H9 (cell line): ENCODE measurements around the gene RPL29. TPM values are rescaled to one million over a fixed set of nuclear protein-coding genes. Genes with fewer than 3 reads are reported as not detected.

Experiments
- DNase-seq: peaks from one replicate; pipeline ENCODE4 v3.0.0-alpha.2; 2017
- H2AFZ ChIP-seq: one replicate; pipeline ENCODE4 v1.6.1; 2013; ENCODE audit warnings: mild to moderate bottlenecking, low read length, control low read depth, moderate library complexity
- H2AK5ac ChIP-seq: 2 replicates; pipeline ENCODE4 v1.6.1; 2013; ENCODE audit warnings: low read length, control low read depth, mixed read lengths; ENCODE audit not compliant: insufficient read length
- H2BK120ac ChIP-seq: one replicate; pipeline ENCODE4 v1.6.1; 2013; ENCODE audit warnings: low read depth, mild to moderate bottlenecking, low read length, control low read depth, inconsistent platforms; ENCODE audit not compliant: poor library complexity, severe bottlenecking
- H2BK12ac ChIP-seq: 2 replicates; pipeline ENCODE4 v1.6.1; 2013; ENCODE audit warnings: low read length, control low read depth, mixed read lengths, low read depth; ENCODE audit not compliant: insufficient read length
- H2BK15ac ChIP-seq: 2 replicates; pipeline ENCODE4 v1.6.1; 2013; ENCODE audit warnings: low read depth, low read length, control low read depth
- H2BK20ac ChIP-seq: one replicate; pipeline ENCODE4 v1.6.1; 2013; ENCODE audit warnings: low read depth, mild to moderate bottlenecking, low read length, control low read depth, inconsistent platforms; ENCODE audit not compliant: poor library complexity, severe bottlenecking
- H2BK5ac ChIP-seq: 2 replicates; pipeline ENCODE4 v1.6.1; 2013; ENCODE audit warnings: low read length, control low read depth, mixed read lengths; ENCODE audit not compliant: insufficient read length
- H3K14ac ChIP-seq: 2 replicates; pipeline ENCODE4 v1.6.1; 2013; ENCODE audit warnings: low read length, control low read depth; ENCODE audit not compliant: insufficient read depth
- H3K18ac ChIP-seq: 2 replicates; pipeline ENCODE4 v1.6.1; 2013; ENCODE audit warnings: low read depth, mild to moderate bottlenecking, mixed read lengths, low read length, control low read depth; ENCODE audit not compliant: insufficient read length
- H3K23ac ChIP-seq: 2 replicates; pipeline ENCODE4 v1.6.1; 2013; ENCODE audit warnings: low read length, control low read depth, mixed read lengths, low read depth; ENCODE audit not compliant: insufficient read length
- H3K23me2 ChIP-seq: 2 replicates; pipeline ENCODE4 v1.6.1; 2013; ENCODE audit warnings: low read depth, mild to moderate bottlenecking, mixed read lengths, low read length, control low read depth; ENCODE audit not compliant: insufficient read length, poor library complexity, severe bottlenecking
- H3K27ac ChIP-seq: 2 replicates; pipeline ENCODE4 v1.5.1; 2013; ENCODE audit warnings: low read length, control low read depth, mixed read lengths, low read depth; ENCODE audit not compliant: insufficient read length
- H3K27me3 ChIP-seq: 2 replicates; pipeline ENCODE4 v1.6.1; 2013; ENCODE audit warnings: low read length, control low read depth, inconsistent platforms; ENCODE audit not compliant: insufficient read depth
- H3K4ac ChIP-seq: 2 replicates; pipeline ENCODE4 v1.6.1; 2013; ENCODE audit warnings: low read depth, mild to moderate bottlenecking, control low read depth, inconsistent platforms, low read length, moderate library complexity
- H3K4me1 ChIP-seq: 2 replicates; pipeline ENCODE4 v1.6.1; 2013; ENCODE audit warnings: low read length, control low read depth, inconsistent platforms; ENCODE audit not compliant: insufficient read depth
- H3K4me2 ChIP-seq: 2 replicates; pipeline ENCODE4 v1.6.1; 2013; ENCODE audit warnings: low read length, control low read depth, mixed read lengths; ENCODE audit not compliant: insufficient read length, insufficient read depth
- H3K56ac ChIP-seq: 2 replicates; pipeline ENCODE4 v1.6.1; 2013; ENCODE audit warnings: low read depth, mild to moderate bottlenecking, mixed read lengths, low read length, control low read depth; ENCODE audit not compliant: insufficient read length
- H3K79me1 ChIP-seq: 2 replicates; pipeline ENCODE4 v1.6.1; 2013; ENCODE audit warnings: low read depth, mild to moderate bottlenecking, moderate library complexity, low read length, control low read depth, inconsistent platforms; ENCODE audit not compliant: insufficient read depth, poor library complexity, severe bottlenecking
- H3K79me2 ChIP-seq: 2 replicates; pipeline ENCODE4 v1.6.1; 2013; ENCODE audit warnings: low read length, control low read depth, inconsistent platforms; ENCODE audit not compliant: insufficient read depth
- H3K9ac ChIP-seq: 2 replicates; pipeline ENCODE4 v1.6.1; 2013; ENCODE audit warnings: low read length, control low read depth, mixed read lengths; ENCODE audit not compliant: insufficient read length; ENCODE audit errors: extremely low read depth
- H3K9me3 ChIP-seq: one replicate; pipeline ENCODE4 v1.6.1; 2013; ENCODE audit warnings: low read depth, low read length, inconsistent platforms; ENCODE audit not compliant: control insufficient read depth
- H3T11ph ChIP-seq: one replicate; pipeline ENCODE4 v1.6.1; 2013; ENCODE audit warnings: mild to moderate bottlenecking, low read length, control low read depth, inconsistent platforms
- H4K20me1 ChIP-seq: one replicate; pipeline ENCODE4 v1.6.1; 2013; ENCODE audit not compliant: control insufficient read depth, insufficient read length, insufficient read depth
- H4K5ac ChIP-seq: 2 replicates; pipeline ENCODE4 v1.6.1; 2013; ENCODE audit warnings: low read depth, mild to moderate bottlenecking, mixed read lengths, low read length, control low read depth; ENCODE audit not compliant: insufficient read length
- H4K8ac ChIP-seq: replicated peaks from 2 replicates; pipeline ENCODE4 v1.6.1; 2013; ENCODE audit warnings: low read length, control low read depth, mixed read lengths, low read depth; ENCODE audit not compliant: insufficient read length
- H4K91ac ChIP-seq: 2 replicates; pipeline ENCODE4 v1.6.1; 2013; ENCODE audit warnings: low read depth, mild to moderate bottlenecking, moderate library complexity, mixed read lengths, low read length, control low read depth; ENCODE audit not compliant: insufficient read length
- H3K27ac Mint-ChIP-seq, 3 experiments: 2 replicates in 2 of 3; 3 replicates in 1 of 3; pipeline ENCODE4 v1.8.0; 2020 to 2021; ENCODE audit warnings: mixed read lengths in 3 of 3, mild to moderate bottlenecking in 1 of 3, moderate library complexity in 1 of 3
- H3K27me3 Mint-ChIP-seq: 2 replicates; pipeline ENCODE4 v1.8.0; 2021; ENCODE audit warnings: low read depth, mild to moderate bottlenecking, moderate library complexity, mixed read lengths
- H3K36me3 Mint-ChIP-seq, 3 experiments: 2 replicates in 2 of 3; 3 replicates in 1 of 3; pipeline ENCODE4 v1.8.0; 2020 to 2021; ENCODE audit warnings: low read depth in 3 of 3, mixed read lengths in 3 of 3; ENCODE audit not compliant: insufficient read depth in 1 of 3
- H3K4me1 Mint-ChIP-seq, 2 experiments: 2 replicates each; pipeline ENCODE4 v1.8.0; 2020; ENCODE audit warnings: mixed read lengths in 2 of 2
- H3K4me3 Mint-ChIP-seq, 2 experiments: 2 replicates in 1 of 2; 3 replicates in 1 of 2; pipeline ENCODE4 v1.8.0; 2020 to 2021; ENCODE audit warnings: mild to moderate bottlenecking in 2 of 2, mixed read lengths in 2 of 2, moderate library complexity in 1 of 2
- H3K9me3 Mint-ChIP-seq, 2 experiments: 2 replicates in 1 of 2; 3 replicates in 1 of 2; pipeline ENCODE4 v1.8.0; 2020; ENCODE audit warnings: mild to moderate bottlenecking in 2 of 2, mixed read lengths in 2 of 2, moderate library complexity in 1 of 2
- CTCF ChIP-seq: fragments of 200-600 bp; sonication (generic); conservative IDR thresholded peaks from 3 replicates; pipeline ENCODE4 v1.8.0; 2021; ENCODE audit warnings: antibody characterized with exemption, mild to moderate bottlenecking
- WGBS: extraction: QIAGEN DNeasy Blood & Tissue Kit; methylation state at CpG from one replicate; pipeline ENCODE4 v1.1.7; 2013; ENCODE audit warnings: missing lambda C conversion rate, low lambda C conversion rate, mixed read lengths; ENCODE audit not compliant: insufficient read length; ENCODE audit errors: extremely low coverage; 5-methylcytosine and 5-hydroxymethylcytosine counted together
- total RNA-seq: library from RNA; stranded (reverse); gene quantifications from 2 replicates; pipeline ENCODE4 v1.2.1, GENCODE V29; 2021

The RPL29 gene
- total RNA-seq, 1 experiment from 2014 or later: 1,592 TPM

- Histone ChIP-seq H3K4me1 (0 out of 2 replicates have a peak, but pooled peaks cover 2% of the 10 kb centered on the region), H3K79me1 (peaks cover 8% of the 10 kb centered on the region), H2AK5ac (no peak overlapping the region), H3K27me3 (no peaks in the 10 kb centered on the region), H2AFZ (no peak overlapping the region), H2BK15ac (no peak overlapping the region), H3K9ac (no peak overlapping the region), H2BK5ac (no peak overlapping the region), H2BK12ac (no peak overlapping the region), H3K79me2 (peaks cover 9% of the 10 kb centered on the region), H3K4me2 (no peak overlapping the region), H4K8ac (no peak overlapping the region), H3K14ac (no peak overlapping the region), H4K91ac (no peak overlapping the region), H3K9me3 (no peaks in the 10 kb centered on the region), H4K5ac (no peak overlapping the region), H3T11ph (no peak overlapping the region), H3K56ac (no peak overlapping the region), H3K18ac (no peak overlapping the region), H4K20me1 (peaks cover 6% of the 10 kb centered on the region), H3K4ac (no peak overlapping the region), H3K27ac (no peak overlapping the region), H2BK20ac (no peak overlapping the region), H3K23me2 (peaks cover 16% of the 10 kb centered on the region), H2BK120ac (no peak overlapping the region), H3K23ac (no peak overlapping the region)
- H3K9me3 Mint-ChIP-seq: no peaks in the 10 kb centered on the region
- H3K36me3 Mint-ChIP-seq: peaks cover 3 to 7% (median 7%) of the 10 kb centered on the region in 3 experiments; a peak in 6 of 7 replicates
- H3K27ac Mint-ChIP-seq: no peak overlapping the region
- DNase-seq: no peak
- H3K27me3 Mint-ChIP-seq: peaks cover 74% of the 10 kb centered on the region
- WGBS: no CpG with 5 or more reads among the region's 18 CpGs
- no peak for TF ChIP-seq CTCF
- H3K4me1 Mint-ChIP-seq: peaks cover 13 to 15% of the 10 kb centered on the region in 2 experiments
- no peak overlapping the region for H3K4me3 Mint-ChIP-seq
Measured at GRCh38 chr3:51945031-51945840, 50.5 kb downstream of the RPL29 start.
